Activated T-cell treated with anti-CD3 and anti-CD28 coated beads, Interleukin-2, amount 50 U/mL, for 72 hours (primary cell): ENCODE data around the gene KDM5C. TPM values are rescaled to one million over a fixed set of nuclear protein-coding genes. Genes with fewer than 3 reads are reported as not detected.

ENCODE experiments used
- ATAC-seq, 2 donors: fragments of 150-1000 bp; cut with Tn5 transposase; replicated peaks in 1 of 2; 2 replicates each; pipeline ENCODE4 v1.10.0; 2021; ENCODE audit warnings: moderate library complexity in 2 of 2, mild to moderate bottlenecking in 1 of 2
- DNase-seq, 2 donors: peaks; one replicate each; pipeline ENCODE4 v3.0.0; 2021 to 2022; ENCODE audit warnings: mixed read lengths in 1 of 2
- H3K27ac Mint-ChIP-seq: one replicate; pipeline ENCODE4 v1.8.0; 2022; ENCODE audit warnings: mild to moderate bottlenecking, moderate library complexity, mixed read lengths
- H3K27me3 Mint-ChIP-seq: one replicate; pipeline ENCODE4 v1.8.0; 2022; ENCODE audit warnings: low read depth, mixed read lengths
- H3K36me3 Mint-ChIP-seq, 2 donors: one replicate each; pipeline ENCODE4 v1.8.0; 2022; ENCODE audit warnings: mixed read lengths in 2 of 2, mild to moderate bottlenecking in 1 of 2; ENCODE audit not compliant: insufficient read depth in 2 of 2
- H3K4me1 Mint-ChIP-seq: one replicate; pipeline ENCODE4 v1.8.0; 2022; ENCODE audit warnings: low read depth, mixed read lengths
- H3K4me3 Mint-ChIP-seq, 2 donors: one replicate each; pipeline ENCODE4 v1.8.0; 2022; ENCODE audit warnings: mild to moderate bottlenecking in 2 of 2, mixed read lengths in 2 of 2, moderate library complexity in 2 of 2
- H3K9me3 Mint-ChIP-seq, 2 donors: one replicate each; pipeline ENCODE4 v1.8.0; 2022; ENCODE audit warnings: mixed read lengths in 2 of 2
- total RNA-seq, 2 donors: library from RNA; stranded (reverse); gene quantifications; one replicate each; pipeline ENCODE4 v1.2.3, GENCODE V29; 2022

Gene KDM5C
- total RNA-seq, 2 donors from 2014 or later = 105 to 151 TPM

GRCh38 chrX:53156207-53156596 lies 68.8 kb downstream of the KDM5C start:
- ATAC-seq = no peak
- Mint-ChIP-seq H3K9me3 (peaks cover 0 to 2% of the 10 kb centered on the region in 2 donors), H3K4me1 (no peaks in the 10 kb centered on the region), H3K27me3 (no peaks in the 10 kb centered on the region), H3K4me3 (no peak overlapping the region), H3K27ac (no peak overlapping the region), H3K36me3 (peaks cover 0 to 1% of the 10 kb centered on the region in 2 donors)
- DNase-seq = no peak

GRCh38 chrX:53155512-53156206 lies 69.3 kb downstream of the KDM5C start:
- no peaks in the 10 kb centered on the region for H3K27me3 Mint-ChIP-seq
- peaks cover 0 to 1% of the 10 kb centered on the region in 2 donors for H3K36me3 Mint-ChIP-seq
- H3K27ac Mint-ChIP-seq = peak overlapping the region; percentile 25
- ATAC-seq (no peak), DNase-seq (no peak)
- H3K4me3 Mint-ChIP-seq = no peak overlapping the region
- no peaks in the 10 kb centered on the region for H3K4me1 Mint-ChIP-seq
- peaks cover 0 to 2% of the 10 kb centered on the region in 2 donors for H3K9me3 Mint-ChIP-seq

DNA sequence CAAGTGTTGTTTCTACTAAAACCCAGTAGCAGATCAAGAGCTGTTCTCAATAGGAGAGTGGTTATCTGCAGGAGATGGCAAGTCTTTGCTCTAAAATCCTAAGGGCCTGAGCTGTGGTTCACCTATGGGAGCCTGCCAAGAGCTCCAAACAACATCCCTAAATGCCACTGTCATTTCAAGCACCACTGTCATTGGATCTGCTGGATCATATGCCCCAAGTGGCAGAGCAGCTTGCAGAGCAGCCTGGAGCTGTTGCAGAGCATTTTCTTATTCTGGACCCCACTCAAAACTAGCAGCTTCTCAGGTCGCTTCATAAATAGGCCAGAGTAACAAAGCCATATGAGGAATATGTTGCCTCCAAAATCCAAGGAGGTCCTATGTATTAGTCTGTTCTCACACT lies 71.4 kb downstream of the KDM5C start:
- no peak for DNase-seq
- H3K27ac Mint-ChIP-seq = no peak overlapping the region
- H3K27me3 Mint-ChIP-seq = no peaks in the 10 kb centered on the region
- ATAC-seq = no peak
- H3K4me1 Mint-ChIP-seq = no peaks in the 10 kb centered on the region
- peaks cover 0 to 2% of the 10 kb centered on the region in 2 donors for H3K9me3 Mint-ChIP-seq
- H3K4me3 Mint-ChIP-seq = no peak overlapping the region
- H3K36me3 Mint-ChIP-seq = peaks cover 0 to 1% of the 10 kb centered on the region in 2 donors

Other genes with a start within 250 kb of the KDM5C start
- gene GPR173, start 176.4 kb downstream of the KDM5C start, total RNA-seq = under 1 TPM; 0.31 to 0.81 TPM
- 10 to 100 TPM; 83.4 to 93.3 TPM for gene TSPYL2, start 142.8 kb downstream of the KDM5C start, total RNA-seq
- 10 to 100 TPM; 10.8 to 11.4 TPM for gene KANTR, start 131.1 kb downstream of the KDM5C start, total RNA-seq
- 1 to 10 TPM in 1 of 2 donors, under 1 TPM in 1; 0.56 to 1.3 TPM for gene IQSEC2, start 56.4 kb upstream of the KDM5C start, total RNA-seq
- gene SMC1A, start 197.4 kb upstream of the KDM5C start, total RNA-seq = 100 to 1,000 TPM; 104 to 188 TPM
- 1 to 10 TPM in 1 of 2 donors, under 1 TPM in 1; 0.46 to 1.8 TPM for gene RIBC1, start 197.7 kb upstream of the KDM5C start, total RNA-seq
- 10 to 100 TPM; 68.1 to 90.3 TPM for gene HSD17B10, start 209.2 kb upstream of the KDM5C start, total RNA-seq